Activated CD4-positive, alpha-beta T cell treated with anti-CD3 and anti-CD28 coated beads, Interleukin-10, Interleukin-2, amounts not matched to agents 100 ng/mL and 50 ng/mL, durations not matched to agents 16 hours and 8 hours (primary cell): ENCODE measurements around the gene GPR39.

Experiments
- DNase-seq: peaks from one replicate; pipeline ENCODE4 v3.0.0-alpha.2; 2020

The GPR39 gene

GRCh38 chr2:132581591-132581990, 165.0 kb downstream of the GPR39 start:
- no peak for DNase-seq

GRCh38 chr2:132581991-132582738, 165.6 kb downstream of the GPR39 start:
- DNase-seq, result no peak

GRCh38 chr2:132583666-132584360, 167.2 kb downstream of the GPR39 start:
- no peak for DNase-seq

- DNase-seq, result no peak
Measured at GRCh38 chr2:132584976-132585817, 168.6 kb downstream of the GPR39 start.

GRCh38 chr2:132586101-132586511, 169.5 kb downstream of the GPR39 start:
- DNase-seq, result no peak

GRCh38 chr2:132586835-132587234, 170.2 kb downstream of the GPR39 start:
- DNase-seq, result no peak

GRCh38 chr2:132588576-132588975, 172.0 kb downstream of the GPR39 start:
- DNase-seq, result no peak

GRCh38 chr2:132589111-132589830, 172.7 kb downstream of the GPR39 start:
- DNase-seq, result no peak

GRCh38 chr2:132589966-132590365, 173.4 kb downstream of the GPR39 start:
- DNase-seq, result no peak

GRCh38 chr2:132593171-132593570, 176.6 kb downstream of the GPR39 start:
- DNase-seq, result no peak

- DNase-seq, result no peak
Measured at GRCh38 chr2:132595186-132595585, 178.6 kb downstream of the GPR39 start.

- no peak for DNase-seq
Measured at GRCh38 chr2:132595693-132596092, 179.1 kb downstream of the GPR39 start.

GRCh38 chr2:132597166-132597565, 180.6 kb downstream of the GPR39 start:
- DNase-seq, result no peak

- no peak for DNase-seq
Measured at GRCh38 chr2:132597831-132598230, 181.2 kb downstream of the GPR39 start.

- DNase-seq, result no peak
Measured at GRCh38 chr2:132598536-132598935, 181.9 kb downstream of the GPR39 start.

GRCh38 chr2:132599556-132599955, 183.0 kb downstream of the GPR39 start:
- no peak for DNase-seq

- DNase-seq, result no peak
Measured at GRCh38 chr2:132604561-132604960, 188.0 kb downstream of the GPR39 start.

- no peak for DNase-seq
Measured at GRCh38 chr2:132605236-132606180, 188.9 kb downstream of the GPR39 start.

- DNase-seq, result no peak
Measured at GRCh38 chr2:132606649-132607048, 190.0 kb downstream of the GPR39 start.

- no peak for DNase-seq
Measured at GRCh38 chr2:132607426-132608090, 191.0 kb downstream of the GPR39 start.

GRCh38 chr2:132608311-132608710, 191.7 kb downstream of the GPR39 start:
- no peak for DNase-seq
